Adrenal gland (tissue), 5 donors: ENCODE results near the gene CACNA1F.

Experiments used
- POLR2A ChIP-seq, 2 donors: fragments of 450-650 bp; IDR thresholded peaks; one replicate each; pipeline ENCODE4 v1.6.1; 2017; ENCODE audit warnings: antibody characterized with exemption in 2 of 2, mild to moderate bottlenecking in 2 of 2, moderate library complexity in 1 of 2
- TF ChIP-seq, protein P1 (sequence below), 6 experiments: fragments of 450-650 bp in 4 of 6; fragments of 200-600 bp in 2 of 6; sonication (generic) in 1 of 6; IDR thresholded peaks; 1 replicate in 5 of 6; 2 replicates in 1 of 6; pipeline versions ENCODE4 v1.5.1 to v1.8.0; 2016 to 2021; ENCODE audit warnings: antibody characterized with exemption in 6 of 6, mild to moderate bottlenecking in 2 of 6, moderate library complexity in 1 of 6
- donor health status: DM: no; HTN: no; CAD: no.

DNA sequence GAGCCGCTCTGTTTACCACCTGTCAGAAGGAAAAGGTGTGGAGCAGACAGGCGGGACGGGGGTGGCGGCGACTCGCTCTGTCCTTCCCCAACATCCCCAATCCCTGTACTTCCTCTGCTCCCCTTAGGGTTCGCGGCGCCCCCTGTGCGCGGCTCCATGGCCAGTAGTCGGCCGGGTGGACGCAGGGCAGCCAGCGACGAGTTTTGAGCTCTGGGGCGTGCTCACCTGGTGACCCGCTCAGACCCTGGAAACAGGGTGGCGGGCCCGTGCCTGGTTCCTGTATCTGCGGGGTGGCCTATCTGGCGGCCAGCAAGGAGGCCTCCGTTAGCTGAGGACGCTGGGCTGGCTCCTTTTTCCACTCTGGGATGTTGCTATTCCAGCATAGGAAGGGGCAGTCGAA lies 75.9 kb downstream of the CACNA1F start:
- TF ChIP-seq, protein P1, sequence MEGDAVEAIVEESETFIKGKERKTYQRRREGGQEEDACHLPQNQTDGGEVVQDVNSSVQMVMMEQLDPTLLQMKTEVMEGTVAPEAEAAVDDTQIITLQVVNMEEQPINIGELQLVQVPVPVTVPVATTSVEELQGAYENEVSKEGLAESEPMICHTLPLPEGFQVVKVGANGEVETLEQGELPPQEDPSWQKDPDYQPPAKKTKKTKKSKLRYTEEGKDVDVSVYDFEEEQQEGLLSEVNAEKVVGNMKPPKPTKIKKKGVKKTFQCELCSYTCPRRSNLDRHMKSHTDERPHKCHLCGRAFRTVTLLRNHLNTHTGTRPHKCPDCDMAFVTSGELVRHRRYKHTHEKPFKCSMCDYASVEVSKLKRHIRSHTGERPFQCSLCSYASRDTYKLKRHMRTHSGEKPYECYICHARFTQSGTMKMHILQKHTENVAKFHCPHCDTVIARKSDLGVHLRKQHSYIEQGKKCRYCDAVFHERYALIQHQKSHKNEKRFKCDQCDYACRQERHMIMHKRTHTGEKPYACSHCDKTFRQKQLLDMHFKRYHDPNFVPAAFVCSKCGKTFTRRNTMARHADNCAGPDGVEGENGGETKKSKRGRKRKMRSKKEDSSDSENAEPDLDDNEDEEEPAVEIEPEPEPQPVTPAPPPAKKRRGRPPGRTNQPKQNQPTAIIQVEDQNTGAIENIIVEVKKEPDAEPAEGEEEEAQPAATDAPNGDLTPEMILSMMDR (IDR thresholded peaks at IDR 0.05) = no peak
- TF ChIP-seq POLR2A (IDR thresholded peaks at IDR 0.05) = no peak
